CD4-positive, alpha-beta T cell (primary cell): Measurements from ENCODE around the gene ANKRD44. TPM values are rescaled to one million over a fixed set of nuclear protein-coding genes. Genes with fewer than 3 reads are reported as not detected.

Source experiments
- ATAC-seq: fragments of 200-7000 bp; cut with Tn5 transposase; one replicate; pipeline ENCODE4 v1.10.0; 2022; ENCODE audit warnings: mild to moderate bottlenecking; ENCODE audit not compliant: poor library complexity
- CTCF ChIA-PET: fragments of 350-600 bp; sonication (Branson Sonifier 250); formaldehyde crosslinking; loops from one replicate; lab custom pipeline; 2021; ENCODE audit warnings: antibody characterized with exemption, inconsistent platforms; lab: Charles Lee
- POLR2A ChIA-PET: fragments of 350-600 bp; sonication (Branson Sonifier 250); formaldehyde crosslinking; loops from one replicate; lab custom pipeline; 2021; ENCODE audit warnings: antibody characterized with exemption, inconsistent platforms; lab: Charles Lee
- DNase-seq, 14 experiments: peaks; one replicate each; pipeline ENCODE4 v3.0.0-alpha.2; 2013 to 2020; ENCODE audit warnings: mixed read lengths in 2 of 14
- H3K27ac ChIP-seq, 2 donors: one replicate each; pipeline versions ENCODE4 v1.5.1 to v1.7.0; 2013; ENCODE audit warnings: low read length in 2 of 2, low read depth in 1 of 2, mild to moderate bottlenecking in 1 of 2
- H3K27me3 ChIP-seq, 2 experiments: 1 replicate in 1 of 2; 2 replicates in 1 of 2; pipeline versions ENCODE4 v1.6.1 to v1.7.0; 2013; ENCODE audit warnings: low read length in 2 of 2, control low read depth in 1 of 2, mild to moderate bottlenecking in 1 of 2, moderate library complexity in 1 of 2; ENCODE audit not compliant: insufficient read depth in 2 of 2, control insufficient read depth in 1 of 2
- H3K36me3 ChIP-seq: one replicate; pipeline ENCODE4 v1.6.1; 2013; ENCODE audit warnings: low read length, control low read depth; ENCODE audit not compliant: insufficient read depth
- H3K4me1 ChIP-seq: one replicate; pipeline ENCODE4 v1.6.1; 2013; ENCODE audit warnings: low read length, control low read depth; ENCODE audit not compliant: insufficient read depth
- H3K4me3 ChIP-seq: one replicate; pipeline ENCODE4 v1.5.1; 2013; ENCODE audit warnings: mild to moderate bottlenecking, low read length, moderate library complexity
- H3K9me3 ChIP-seq, 2 experiments: 1 replicate in 1 of 2; 2 replicates in 1 of 2; pipeline versions ENCODE4 v1.6.1 to v1.7.0; 2013; ENCODE audit warnings: low read length in 2 of 2, mild to moderate bottlenecking in 2 of 2, control low read depth in 1 of 2, moderate library complexity in 1 of 2; ENCODE audit not compliant: control insufficient read depth in 1 of 2, insufficient read depth in 1 of 2
- H3K27ac Mint-ChIP-seq: one replicate; pipeline ENCODE4 v1.8.0; 2020; ENCODE audit warnings: mixed read lengths
- H3K27me3 Mint-ChIP-seq: one replicate; pipeline ENCODE4 v1.8.0; 2021; ENCODE audit warnings: mixed read lengths
- H3K36me3 Mint-ChIP-seq: one replicate; pipeline ENCODE4 v1.8.0; 2021; ENCODE audit warnings: low read depth, mixed read lengths
- H3K4me1 Mint-ChIP-seq: one replicate; pipeline ENCODE4 v1.8.0; 2021; ENCODE audit warnings: low read depth, mixed read lengths
- H3K4me3 Mint-ChIP-seq: one replicate; pipeline ENCODE4 v1.8.0; 2020; ENCODE audit warnings: mild to moderate bottlenecking, mixed read lengths
- H3K9me3 Mint-ChIP-seq: one replicate; pipeline ENCODE4 v1.8.0; 2020; ENCODE audit warnings: mixed read lengths
- CTCF ChIP-seq: fragments of 200-600 bp; IDR thresholded peaks from one replicate; pipeline ENCODE4 v1.8.0; 2022; ENCODE audit warnings: antibody characterized with exemption, mild to moderate bottlenecking
- intact Hi-C, 2 experiments: fragments of 100-400 bp; cut with DNase I in 1 of 2; cut with micrococcal nuclease in 1 of 2; formaldehyde crosslinking; loops; one replicate each; pipeline versions ENCODE4 v1.15.1 to v1.9.0; 2023 to 2025; cut with DNase I, micrococcal nuclease
- total RNA-seq, 174 experiments: library from RNA in 2 of 174; stranded (reverse) in 2 of 174; gene quantifications; one replicate each; pipeline ENCODE4 v1.2.3 and lab custom pipeline; 2021 to 2026

Gene ANKRD44
- total RNA-seq, 2 experiments from 2014 or later, result 170 to 186 TPM

- Histone ChIP-seq H3K27me3 (no peaks in the 10 kb centered on the region), H3K4me1 (peaks cover 52% of the 10 kb centered on the region), H3K27ac (peak overlapping the region in 1 of 2 donors; percentile 19), H3K9me3 (no peaks in the 10 kb centered on the region), H3K36me3 (no peaks in the 10 kb centered on the region), H3K4me3 (no peak overlapping the region)
- Mint-ChIP-seq H3K27me3 (no peaks in the 10 kb centered on the region), H3K4me3 (peak overlapping the region; percentile 12), H3K27ac (peak overlapping the region; percentile 94), H3K9me3 (no peaks in the 10 kb centered on the region), H3K4me1 (peaks cover 74% of the 10 kb centered on the region), H3K36me3 (no peaks in the 10 kb centered on the region)
- ATAC-seq (no peak), DNase-seq (no peak)
- TF ChIP-seq CTCF, result no peak
- ChIA-PET POLR2A (interaction anchor here (1.3 to 5.5 kb wide), 2 partner anchors 15 to 148 kb away, joined by 3 to 58 read pairs; partner anchors contain the start of gene ANKRD44), CTCF (no interaction called here)
- intact Hi-C loops, result loop anchor here in 1 of 2 experiments (5.0 kb wide), 1 partner anchor 32 kb away; no protein-coding TSS in a partner anchor
Measured at GRCh38 chr2:197324801-197325200, 14.2 kb upstream of the ANKRD44 start.

- Mint-ChIP-seq H3K4me1 (peaks cover 64% of the 10 kb centered on the region), H3K27me3 (no peaks in the 10 kb centered on the region), H3K36me3 (no peaks in the 10 kb centered on the region), H3K9me3 (no peaks in the 10 kb centered on the region), H3K4me3 (peak overlapping the region; percentile 62), H3K27ac (peak overlapping the region; percentile 94)
- H3K27me3 ChIP-seq, result no peaks in the 10 kb centered on the region
- DNase-seq, result peak in 4 of 14 experiments; percentile 45 to 51 (median 49)
- ChIA-PET POLR2A (interaction anchor here (0.6 to 2.0 kb wide), 10 partner anchors 13 to 210 kb away, joined by 3 to 17 read pairs (median 4); partner anchors contain the start of gene ANKRD44), CTCF (no interaction called here)
- H3K36me3 ChIP-seq, result no peaks in the 10 kb centered on the region
- intact Hi-C loops, result loop anchor here in 1 of 2 experiments (5.0 kb wide), 1 partner anchor 34 kb away; no protein-coding TSS in a partner anchor
- ATAC-seq, result peak; percentile 84
- H3K27ac ChIP-seq, result peak overlapping the region; percentile 63 to 69
- peak overlapping the region; percentile 19 for H3K4me3 ChIP-seq
- TF ChIP-seq CTCF, result no peak
- peaks cover 42% of the 10 kb centered on the region for H3K4me1 ChIP-seq
- H3K9me3 ChIP-seq, result no peaks in the 10 kb centered on the region
Measured at GRCh38 chr2:197322724-197323720, 12.4 kb upstream of the ANKRD44 start.

GRCh38 chr2:197322143-197322542 is 11.6 kb upstream of the ANKRD44 start:
- peak overlapping the region; percentile 94 for H3K27ac Mint-ChIP-seq
- H3K4me1 ChIP-seq, result peaks cover 39% of the 10 kb centered on the region

More at GRCh38 chr2:197322143-197322542, 11.6 kb upstream of the ANKRD44 start:
- intact Hi-C loops, result loop anchor here in 1 of 2 experiments (5.0 kb wide), 1 partner anchor 35 kb away; no protein-coding TSS in a partner anchor
- DNase-seq (no peak), ATAC-seq (no peak)
- H3K27ac ChIP-seq, result peak overlapping the region in 1 of 2 donors; percentile 69
- Mint-ChIP-seq H3K4me3 (peak overlapping the region; percentile 32), H3K36me3 (no peaks in the 10 kb centered on the region), H3K4me1 (peaks cover 60% of the 10 kb centered on the region), H3K27me3 (no peaks in the 10 kb centered on the region), H3K9me3 (no peaks in the 10 kb centered on the region)
- ChIA-PET CTCF (no interaction called here), POLR2A (interaction anchor here (0.6 to 2.0 kb wide), 4 partner anchors 12 to 123 kb away, joined by 3 to 17 read pairs (median 4); partner anchors contain the start of gene ANKRD44)
- no peak for TF ChIP-seq CTCF
- H3K27me3 ChIP-seq, result no peaks in the 10 kb centered on the region
- H3K9me3 ChIP-seq, result no peaks in the 10 kb centered on the region
- H3K4me3 ChIP-seq, result no peak overlapping the region
- H3K36me3 ChIP-seq, result no peaks in the 10 kb centered on the region
